ENCODE data around the gene EGFLAM.
"Not testable (repeated sequence)": the region's sequence is repeated elsewhere in the genome, so short reads cannot be mapped to it uniquely, and the experiment has no call there.

Gene EGFLAM

GRCh38 chr5:38319491-38319890, 61.1 kb downstream of the EGFLAM start:
- H3K4me3 ChIP-seq (ENCODE audit: low read length): no peak overlapping the region
- no peak for TF ChIP-seq CTCF (conservative IDR thresholded peaks at IDR 0.05; ENCODE audit: low read depth, low read length)
- DNase-seq (ENCODE audit: low read depth): no peak

- TF ChIP-seq CTCF (conservative IDR thresholded peaks at IDR 0.05; ENCODE audit: low read depth, low read length): no peak
- DNase-seq (ENCODE audit: low read depth): no peak
- no peak overlapping the region for H3K4me3 ChIP-seq (ENCODE audit: low read length)
These were observed 63.6 kb downstream of the EGFLAM start for GRCh38 chr5:38321978-38322377.

GRCh38 chr5:38323645-38324295, 65.4 kb downstream of the EGFLAM start:
- no peak for TF ChIP-seq CTCF (conservative IDR thresholded peaks at IDR 0.05; ENCODE audit: low read depth, low read length)
- DNase-seq (ENCODE audit: low read depth): no peak

GRCh38 chr5:38329132-38329715, 70.9 kb downstream of the EGFLAM start:
- no peak for TF ChIP-seq CTCF (conservative IDR thresholded peaks at IDR 0.05; ENCODE audit: low read depth, low read length)
- no peak overlapping the region for H3K4me3 ChIP-seq (ENCODE audit: low read length)
- DNase-seq (ENCODE audit: low read depth): no peak

More at GRCh38 chr5:38323645-38324295, 65.4 kb downstream of the EGFLAM start:
- no peak overlapping the region for H3K4me3 ChIP-seq (ENCODE audit: low read length)

- no peak for TF ChIP-seq CTCF (conservative IDR thresholded peaks at IDR 0.05; ENCODE audit: low read depth, low read length)
- no peak for DNase-seq (ENCODE audit: low read depth)
These were observed 71.8 kb downstream of the EGFLAM start for GRCh38 chr5:38330207-38330606.

GRCh38 chr5:38331831-38332230, 73.5 kb downstream of the EGFLAM start:
- H3K4me3 ChIP-seq (ENCODE audit: low read length): no peak overlapping the region
- no peak for TF ChIP-seq CTCF (conservative IDR thresholded peaks at IDR 0.05; ENCODE audit: low read depth, low read length)
- DNase-seq (ENCODE audit: low read depth): no peak

More at GRCh38 chr5:38330207-38330606, 71.8 kb downstream of the EGFLAM start:
- H3K4me3 ChIP-seq (ENCODE audit: low read length): no peak overlapping the region

- H3K4me3 ChIP-seq (ENCODE audit: low read length); DNase-seq (ENCODE audit: low read depth): not testable (repeated sequence)
These were observed 74.8 kb downstream of the EGFLAM start for GRCh38 chr5:38333181-38333580.

All from retinal pigment epithelial cell (primary cell).